ENCODE measurements around the gene LITAF. TPM values are rescaled to one million over a fixed set of nuclear protein-coding genes. Genes with fewer than 3 reads are reported as not detected.

The LITAF gene
- total RNA-seq, 1 experiment from 2014 or later: 84.2 TPM

DNA sequence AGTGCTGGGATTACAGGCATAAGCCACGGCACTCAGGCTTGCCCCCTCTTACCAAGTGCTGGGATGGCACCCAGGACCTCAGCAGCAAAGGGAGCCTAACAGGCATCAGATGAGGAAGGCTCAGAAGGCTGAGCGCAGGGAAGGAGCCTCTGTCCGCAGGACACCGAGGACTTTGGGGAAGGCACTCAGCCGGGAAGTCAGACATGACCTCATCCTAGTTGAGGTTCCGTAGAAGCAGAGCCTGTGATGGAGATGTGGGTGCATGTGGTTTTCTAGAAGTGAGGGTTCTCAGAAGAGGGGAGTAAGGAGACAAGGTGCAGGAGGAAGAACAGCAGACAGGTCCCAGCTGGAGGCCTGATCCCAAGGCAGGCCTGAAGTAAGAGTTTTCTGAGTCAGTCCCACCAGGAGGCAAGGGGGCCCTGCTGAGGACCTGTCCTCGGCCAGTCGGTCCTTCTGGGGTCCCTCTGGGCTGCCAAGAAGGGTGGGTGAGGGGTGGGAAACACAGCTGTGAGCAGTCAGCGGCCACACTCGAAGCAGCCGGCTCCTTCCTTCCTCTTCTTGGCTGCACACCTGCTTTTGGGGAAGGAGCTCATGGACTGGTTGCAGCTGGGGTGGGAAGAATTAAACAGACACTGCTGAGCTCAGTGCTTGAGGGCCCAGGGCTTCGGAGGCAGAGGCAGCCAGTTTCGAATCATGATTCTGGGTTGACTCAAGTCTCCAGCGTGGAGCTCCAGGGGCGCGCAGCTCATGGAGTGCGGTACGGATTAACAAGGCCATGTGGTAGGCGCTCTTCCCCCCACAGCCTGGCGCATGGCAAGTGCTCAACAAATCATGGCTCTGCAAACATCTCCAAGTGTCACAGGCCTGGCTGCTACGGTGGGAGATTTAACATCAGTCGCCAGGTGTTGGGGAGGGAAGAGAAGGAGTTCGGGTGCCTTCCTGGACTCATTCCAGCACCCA, 42.6 kb upstream of the LITAF start:
- peaks cover 26 to 53% of the 10 kb centered on the region in 2 experiments for H3K4me1 ChIP-seq (ENCODE audit: control insufficient read depth in 1 of 2, insufficient read depth in 2 of 2, low read length in 2 of 2)
- H3K79me2 ChIP-seq (ENCODE audit: insufficient read depth, low read length): no peaks in the 10 kb centered on the region
- ChIA-PET RAD21 (ENCODE audit: low non-redundant PET in 1 of 2, low total read pairs in 2 of 2, uncharacterized antibody in 2 of 2, unreplicated experiment in 2 of 2) (no interaction called here), POLR2A (no interaction called here), CTCF (interaction anchor here (1.2 kb wide), 1 partner anchor 11 kb away, joined by 3 read pairs; no protein-coding TSS in a partner anchor)
- H3K9me2 ChIP-seq (ENCODE audit: insufficient read depth): no peaks in the 10 kb centered on the region
- TF ChIP-seq RAD21 (IDR thresholded peaks at IDR 0.05; ENCODE audit: low read depth): no peak
- no peak for TF ChIP-seq TCF7L2 (IDR thresholded peaks at IDR 0.05; ENCODE audit: borderline replicate concordance, extremely low read depth, insufficient read depth, insufficient read length)
- no peak for TF ChIP-seq POLR2AphosphoS5 (IDR thresholded peaks at IDR 0.05; ENCODE audit: low read depth, low read length)
- TF ChIP-seq EZH2phosphoT487 (IDR thresholded peaks at IDR 0.05; ENCODE audit: borderline replicate concordance): no peak
- TF ChIP-seq EZH2 (IDR thresholded peaks at IDR 0.05): no peak
- TF ChIP-seq ZNF274 (IDR thresholded peaks at IDR 0.05; ENCODE audit: low read depth, low read length): no peak
- no peak for TF ChIP-seq CEBPB (IDR thresholded peaks at IDR 0.05; ENCODE audit: low read depth)
- no peak for TF ChIP-seq SP1 (IDR thresholded peaks at IDR 0.05; ENCODE audit: low read depth)
- no peak for TF ChIP-seq FOSL1 (IDR thresholded peaks at IDR 0.05; ENCODE audit: low read depth)
- no peak for TF ChIP-seq ZFX (IDR thresholded peaks at IDR 0.05)
- no peak overlapping the region for H3K4me2 ChIP-seq (ENCODE audit: low read length)
- intact Hi-C loops (cut with micrococcal nuclease): no loop called here
- no peak for ATAC-seq
- H3K9ac ChIP-seq (ENCODE audit: low read length): no peak overlapping the region
- no peak overlapping the region for H3K4me3 ChIP-seq (replicated peaks in 1 of 2; ENCODE audit: low read depth in 1 of 2, low read length in 2 of 2)
- no peak overlapping the region for H3K27ac ChIP-seq (ENCODE audit: low read depth, low read length)
- BruUV-seq (replicated peaks): no TSS peak
- H3K36me3 ChIP-seq (ENCODE audit: control insufficient read depth in 1 of 2, insufficient read depth in 2 of 2, low read length in 2 of 2): no peaks in the 10 kb centered on the region
- no peak overlapping the region for H2AFZ ChIP-seq (ENCODE audit: low read depth, low read length, poor library complexity, severe bottlenecking)
- no peaks in the 10 kb centered on the region for H3K9me3 ChIP-seq (ENCODE audit: control insufficient read depth in 1 of 2, insufficient read depth in 1 of 2, low read depth in 1 of 2, low read length in 2 of 2)
- no peaks in the 10 kb centered on the region for H4K20me1 ChIP-seq (ENCODE audit: insufficient read depth)
- no peaks in the 10 kb centered on the region for H3K27me3 ChIP-seq (ENCODE audit: insufficient read depth, low read length)
- DNase-seq (ENCODE audit: low read depth, low spot score): no peak

All from HCT116 (cell line).